Activated CD8-positive, alpha-beta T cell treated with anti-CD3 and anti-CD28 coated beads for 36 hours (primary cell): ENCODE measurements around the gene S100A5. TPM values are rescaled to one million over a fixed set of nuclear protein-coding genes. Genes with fewer than 3 reads are reported as not detected.
A peak's percentile ranks its signal among the peaks of the same experiment; 100 is the strongest.

ENCODE experiments used
- ATAC-seq: fragments of 200-7000 bp; cut with Tn5 transposase; one replicate; pipeline ENCODE4 v1.10.0; 2021; ENCODE audit warnings: mild to moderate bottlenecking, moderate library complexity
- CTCF ChIA-PET: fragments of 350-600 bp; sonication (Branson Sonifier 250); formaldehyde crosslinking; loops from one replicate; lab custom pipeline; 2021; ENCODE audit warnings: antibody characterized with exemption; lab: Charles Lee
- POLR2A ChIA-PET: fragments of 350-600 bp; sonication (Branson Sonifier 250); formaldehyde crosslinking; loops from one replicate; lab custom pipeline; 2021; ENCODE audit warnings: antibody characterized with exemption; lab: Charles Lee
- DNase-seq: peaks from one replicate; pipeline ENCODE4 v3.0.0-alpha.2; 2020
- H3K27ac Mint-ChIP-seq: one replicate; pipeline ENCODE4 v1.8.0; 2021; ENCODE audit warnings: mild to moderate bottlenecking, mixed read lengths
- H3K27me3 Mint-ChIP-seq: one replicate; pipeline ENCODE4 v1.8.0; 2021; ENCODE audit warnings: mixed read lengths
- H3K36me3 Mint-ChIP-seq: one replicate; pipeline ENCODE4 v1.8.0; 2021; ENCODE audit warnings: low read depth, mixed read lengths
- H3K4me1 Mint-ChIP-seq: one replicate; pipeline ENCODE4 v1.8.0; 2021; ENCODE audit warnings: low read depth, mixed read lengths
- H3K4me3 Mint-ChIP-seq: one replicate; pipeline ENCODE4 v1.8.0; 2021; ENCODE audit warnings: mild to moderate bottlenecking, moderate library complexity, mixed read lengths
- H3K9me3 Mint-ChIP-seq: one replicate; pipeline ENCODE4 v1.8.0; 2021; ENCODE audit warnings: mixed read lengths
- CTCF ChIP-seq: fragments of 200-600 bp; IDR thresholded peaks from one replicate; pipeline ENCODE4 v1.8.0; 2022; ENCODE audit warnings: antibody characterized with exemption, mild to moderate bottlenecking
- intact Hi-C: fragments of 100-400 bp; cut with micrococcal nuclease; formaldehyde crosslinking; loops from one replicate; pipeline ENCODE4 v1.10.0; 2022
- total RNA-seq, 2 experiments: library from RNA; stranded (reverse); gene quantifications; one replicate each; pipeline ENCODE4 v1.2.3, GENCODE V29; 2021

S100A5 gene
- total RNA-seq, 2 experiments from 2014 or later: 1.1 to 1.2 TPM

- TF ChIP-seq CTCF: no peak
- Mint-ChIP-seq H3K36me3 (no peaks in the 10 kb centered on the region), H3K9me3 (no peaks in the 10 kb centered on the region), H3K27me3 (peaks cover 3% of the 10 kb centered on the region), H3K27ac (peak overlapping the region; percentile 27), H3K4me1 (peaks cover 41% of the 10 kb centered on the region), H3K4me3 (no peak overlapping the region)
- POLR2A ChIA-PET: interaction anchor here (0.7 to 6.3 kb wide), 7 partner anchors 8 to 76 kb away, joined by 3 to 80 read pairs (median 4); partner anchors contain the start of genes CHTOP and S100A6
- DNase-seq (no peak), ATAC-seq (no peak)
- intact Hi-C loops: no loop called here
- CTCF ChIA-PET: interaction anchor here (0.7 to 7.7 kb wide), 23 partner anchors 8 to 157 kb away, joined by 3 to 191 read pairs (median 6); partner anchors contain the start of genes CHTOP, NPR1, S100A1 and S100A13
These were observed 31.0 kb upstream of the S100A5 start for GRCh38 chr1:153571706-153572105.

GRCh38 chr1:153570874-153571273, 30.1 kb upstream of the S100A5 start:
- peaks cover 48% of the 10 kb centered on the region for H3K4me1 Mint-ChIP-seq
- no peak overlapping the region for H3K27ac Mint-ChIP-seq
- no peak for DNase-seq
- TF ChIP-seq CTCF: no peak
- ATAC-seq: no peak
- H3K4me3 Mint-ChIP-seq: no peak overlapping the region
- POLR2A ChIA-PET: interaction anchor here (1.5 to 6.3 kb wide), 2 partner anchors 36 to 63 kb away, joined by 5 to 80 read pairs; partner anchors contain the start of genes CHTOP and S100A6
- intact Hi-C loops: no loop called here
- H3K27me3 Mint-ChIP-seq: peaks cover under 1% of the 10 kb centered on the region
- H3K9me3 Mint-ChIP-seq: no peaks in the 10 kb centered on the region
- CTCF ChIA-PET: interaction anchor here (1.0 to 7.7 kb wide), 7 partner anchors 10 to 61 kb away, joined by 3 to 191 read pairs (median 14); partner anchors contain the start of genes S100A14, S100A5 and S100A6
- no peaks in the 10 kb centered on the region for H3K36me3 Mint-ChIP-seq

- ChIA-PET POLR2A (interaction anchor here (1.0 to 6.3 kb wide), 2 partner anchors 28 to 35 kb away, joined by 3 to 80 read pairs; partner anchors contain the start of gene S100A6), CTCF (interaction anchor here (1.0 to 7.7 kb wide), 8 partner anchors 25 to 417 kb away, joined by 3 to 191 read pairs (median 7); partner anchors contain the start of genes RAB13, S100A14, S100A4 and S100A6)
- Mint-ChIP-seq H3K27me3 (no peaks in the 10 kb centered on the region), H3K36me3 (no peaks in the 10 kb centered on the region), H3K27ac (no peak overlapping the region), H3K4me1 (peaks cover 55% of the 10 kb centered on the region), H3K9me3 (no peaks in the 10 kb centered on the region), H3K4me3 (no peak overlapping the region)
- TF ChIP-seq CTCF: no peak
- DNase-seq: no peak
- intact Hi-C loops: loop anchor here (2.0 kb wide), 1 partner anchor 37 kb away; no protein-coding TSS in a partner anchor
- no peak for ATAC-seq
These were observed 28.7 kb upstream of the S100A5 start for GRCh38 chr1:153569465-153569864.

- no peaks in the 10 kb centered on the region for H3K27me3 Mint-ChIP-seq
- ChIA-PET CTCF (interaction anchor here (0.7 to 7.7 kb wide), 32 partner anchors 9 to 103 kb away, joined by 3 to 191 read pairs (median 4); partner anchors contain the start of genes CHTOP, ILF2, S100A14 and S100A4), POLR2A (interaction anchor here (0.8 to 6.3 kb wide), 7 partner anchors 9 to 56 kb away, joined by 3 to 80 read pairs (median 3); partner anchors contain the start of genes S100A4 and S100A6)
- H3K4me3 Mint-ChIP-seq: peak overlapping the region; percentile 29
- intact Hi-C loops: loop anchor here (2.0 kb wide), 1 partner anchor 36 kb away; no protein-coding TSS in a partner anchor
- peak; percentile 90 for DNase-seq
- peak overlapping the region; percentile 63 for H3K27ac Mint-ChIP-seq
- H3K4me1 Mint-ChIP-seq: peaks cover 55% of the 10 kb centered on the region
- peak; percentile 99 for TF ChIP-seq CTCF
- no peaks in the 10 kb centered on the region for H3K9me3 Mint-ChIP-seq
- H3K36me3 Mint-ChIP-seq: no peaks in the 10 kb centered on the region
- peak; percentile 32 for ATAC-seq
These were observed 27.8 kb upstream of the S100A5 start for GRCh38 chr1:153568367-153569099.
